ENCODE data around the gene DDX49.

DNA sequence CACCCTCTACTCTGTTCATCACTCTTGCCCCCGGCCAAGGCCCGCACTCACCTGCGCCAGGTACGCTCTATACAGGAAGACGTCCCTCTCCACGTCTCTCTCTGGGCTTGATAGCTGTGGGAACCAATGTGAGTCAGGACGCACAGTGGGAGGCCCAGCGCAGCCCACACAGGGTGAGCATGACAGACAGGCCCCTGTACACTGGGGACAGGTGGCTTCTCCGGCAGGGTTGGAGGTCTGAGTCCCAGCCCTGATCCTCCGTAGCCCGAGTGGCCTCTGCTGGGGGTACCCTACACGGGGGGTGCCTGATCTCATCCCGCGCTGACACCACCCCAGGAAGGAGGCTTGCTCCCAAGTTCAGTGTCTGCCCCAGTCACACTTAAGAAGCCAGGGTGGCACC, 6.6 kb upstream of the DDX49 start:
- TF ChIP-seq, protein P1, sequence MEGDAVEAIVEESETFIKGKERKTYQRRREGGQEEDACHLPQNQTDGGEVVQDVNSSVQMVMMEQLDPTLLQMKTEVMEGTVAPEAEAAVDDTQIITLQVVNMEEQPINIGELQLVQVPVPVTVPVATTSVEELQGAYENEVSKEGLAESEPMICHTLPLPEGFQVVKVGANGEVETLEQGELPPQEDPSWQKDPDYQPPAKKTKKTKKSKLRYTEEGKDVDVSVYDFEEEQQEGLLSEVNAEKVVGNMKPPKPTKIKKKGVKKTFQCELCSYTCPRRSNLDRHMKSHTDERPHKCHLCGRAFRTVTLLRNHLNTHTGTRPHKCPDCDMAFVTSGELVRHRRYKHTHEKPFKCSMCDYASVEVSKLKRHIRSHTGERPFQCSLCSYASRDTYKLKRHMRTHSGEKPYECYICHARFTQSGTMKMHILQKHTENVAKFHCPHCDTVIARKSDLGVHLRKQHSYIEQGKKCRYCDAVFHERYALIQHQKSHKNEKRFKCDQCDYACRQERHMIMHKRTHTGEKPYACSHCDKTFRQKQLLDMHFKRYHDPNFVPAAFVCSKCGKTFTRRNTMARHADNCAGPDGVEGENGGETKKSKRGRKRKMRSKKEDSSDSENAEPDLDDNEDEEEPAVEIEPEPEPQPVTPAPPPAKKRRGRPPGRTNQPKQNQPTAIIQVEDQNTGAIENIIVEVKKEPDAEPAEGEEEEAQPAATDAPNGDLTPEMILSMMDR (IDR thresholded peaks at IDR 0.05) = no peak
- no peak for TF ChIP-seq NR3C1 (CRISPR knock-in tag; conservative IDR thresholded peaks at IDR 0.05; ENCODE audit: low read depth)
- TF ChIP-seq RELA (CRISPR knock-in tag; IDR thresholded peaks at IDR 0.05; ENCODE audit: borderline replicate concordance) = no peak
- no peak for TF ChIP-seq JUN (CRISPR knock-in tag; IDR thresholded peaks at IDR 0.05)
- TF ChIP-seq, protein P2, sequence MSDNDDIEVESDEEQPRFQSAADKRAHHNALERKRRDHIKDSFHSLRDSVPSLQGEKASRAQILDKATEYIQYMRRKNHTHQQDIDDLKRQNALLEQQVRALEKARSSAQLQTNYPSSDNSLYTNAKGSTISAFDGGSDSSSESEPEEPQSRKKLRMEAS (CRISPR knock-in tag; IDR thresholded peaks at IDR 0.05) = no peak
- TF ChIP-seq, protein P3, sequence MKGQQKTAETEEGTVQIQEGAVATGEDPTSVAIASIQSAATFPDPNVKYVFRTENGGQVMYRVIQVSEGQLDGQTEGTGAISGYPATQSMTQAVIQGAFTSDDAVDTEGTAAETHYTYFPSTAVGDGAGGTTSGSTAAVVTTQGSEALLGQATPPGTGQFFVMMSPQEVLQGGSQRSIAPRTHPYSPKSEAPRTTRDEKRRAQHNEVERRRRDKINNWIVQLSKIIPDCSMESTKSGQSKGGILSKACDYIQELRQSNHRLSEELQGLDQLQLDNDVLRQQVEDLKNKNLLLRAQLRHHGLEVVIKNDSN (CRISPR knock-in tag; IDR thresholded peaks at IDR 0.05) = no peak
- no peak for TF ChIP-seq SMAD3 (CRISPR knock-in tag; IDR thresholded peaks at IDR 0.05; ENCODE audit: borderline replicate concordance)
- no peak for TF ChIP-seq ZNF281 (CRISPR knock-in tag; IDR thresholded peaks at IDR 0.05)
- TF ChIP-seq IRF2 (CRISPR knock-in tag; IDR thresholded peaks at IDR 0.05; ENCODE audit: borderline replicate concordance, low read depth) = no peak
- no peak for TF ChIP-seq ZNF416 (CRISPR knock-in tag; IDR thresholded peaks at IDR 0.05)
- no peak for TF ChIP-seq SP1 (CRISPR knock-in tag; conservative IDR thresholded peaks at IDR 0.05)
- no peak for TF ChIP-seq PRDM15 (CRISPR knock-in tag; IDR thresholded peaks at IDR 0.05)
- TF ChIP-seq TP53 (CRISPR knock-in tag; IDR thresholded peaks at IDR 0.05) = no peak
- TF ChIP-seq, protein P4, sequence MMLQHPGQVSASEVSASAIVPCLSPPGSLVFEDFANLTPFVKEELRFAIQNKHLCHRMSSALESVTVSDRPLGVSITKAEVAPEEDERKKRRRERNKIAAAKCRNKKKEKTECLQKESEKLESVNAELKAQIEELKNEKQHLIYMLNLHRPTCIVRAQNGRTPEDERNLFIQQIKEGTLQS (CRISPR knock-in tag; conservative IDR thresholded peaks at IDR 0.05) = no peak

Data from WTC11 (cell line).